Hematopoietic multipotent progenitor cell (in vitro differentiated cells): Measurements from ENCODE around the gene ZNF281. TPM values are rescaled to one million over a fixed set of nuclear protein-coding genes. Genes with fewer than 3 reads are reported as not detected.
A peak's percentile ranks its signal among the peaks of the same experiment; 100 is the strongest.

Source experiments
- DNase-seq, 3 donors: peaks; one replicate each; pipeline ENCODE4 v3.0.0-alpha.2; 2011 to 2015; ENCODE audit warnings: low read depth in 2 of 3, low spot score in 2 of 3
- total RNA-seq: library from RNA; depleted of rRNA; stranded (reverse); fragments of >200 nt; gene quantifications from one replicate; pipeline ENCODE4 v1.2.3, GENCODE V29; 2012

Gene ZNF281
- total RNA-seq, 1 donor: 17.5 TPM

DNA sequence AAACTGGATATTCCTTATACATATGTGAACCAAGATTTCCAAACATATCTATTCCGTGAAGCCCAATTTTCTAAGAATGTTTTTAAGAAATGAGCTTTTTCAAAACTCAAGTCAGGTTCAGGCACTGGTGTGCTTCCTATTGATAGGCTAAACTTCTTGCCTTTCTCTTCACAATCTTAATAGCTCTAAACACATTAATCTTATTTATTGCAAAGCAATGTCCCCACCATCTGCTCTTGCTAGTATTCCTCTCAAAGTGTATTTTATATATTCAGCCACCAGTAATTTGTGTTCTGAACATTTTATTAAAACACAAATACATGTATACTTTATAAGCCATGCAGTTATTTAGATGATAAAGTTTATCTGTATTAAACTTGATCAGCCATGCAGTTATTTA, 11.5 kb downstream of the ZNF281 start:
- no peak for DNase-seq

DNA sequence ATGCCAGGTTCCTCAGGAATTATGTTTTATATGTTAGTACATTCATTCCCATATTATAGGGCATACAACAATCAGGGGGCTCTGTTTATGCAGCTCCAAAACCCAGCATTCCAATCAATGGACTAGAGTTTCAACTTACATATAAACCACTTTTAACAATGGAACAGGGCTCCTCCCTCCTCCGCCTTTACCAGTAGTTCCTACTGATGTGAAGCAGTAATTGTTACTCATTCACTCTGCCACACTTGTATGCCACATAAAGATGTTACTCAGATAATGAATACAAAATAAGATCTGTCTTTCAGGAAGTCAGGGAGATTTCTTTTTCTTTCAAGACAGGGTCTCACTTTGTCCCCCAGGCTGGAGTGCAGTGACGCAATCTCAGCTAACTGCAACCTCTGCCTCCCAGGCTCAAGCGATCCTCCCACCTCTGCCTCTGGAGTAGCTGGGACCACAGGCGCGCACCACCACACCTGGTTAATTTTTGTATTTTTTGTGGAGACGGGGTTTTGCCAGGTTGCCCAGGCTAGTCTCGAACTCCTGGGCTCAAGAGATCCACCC, 17.1 kb downstream of the ZNF281 start:
- no peak for DNase-seq

DNA sequence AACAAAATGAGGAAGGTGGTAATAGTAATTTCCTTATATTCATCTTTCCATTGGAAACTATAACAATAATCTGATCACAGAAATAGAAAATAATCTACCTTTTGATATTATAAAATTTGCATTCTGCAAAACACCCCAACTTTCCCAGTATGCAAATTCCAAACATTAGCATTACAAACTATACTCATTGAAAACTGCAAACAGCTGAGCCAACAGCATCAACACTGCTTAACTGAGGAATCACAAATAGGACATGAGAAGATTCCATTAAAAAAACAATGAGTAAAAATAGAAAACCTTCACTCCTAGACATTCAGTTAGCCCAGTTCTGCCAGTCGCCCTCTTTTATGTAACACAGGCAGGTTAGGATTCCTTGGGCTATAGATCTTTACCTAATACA, 18.1 kb downstream of the ZNF281 start:
- DNase-seq: no peak

GRCh38 chr1:200388791-200389190, 21.0 kb downstream of the ZNF281 start:
- no peak for DNase-seq

- no peak for DNase-seq
These were observed 23.4 kb downstream of the ZNF281 start for GRCh38 chr1:200386416-200386815.

DNA sequence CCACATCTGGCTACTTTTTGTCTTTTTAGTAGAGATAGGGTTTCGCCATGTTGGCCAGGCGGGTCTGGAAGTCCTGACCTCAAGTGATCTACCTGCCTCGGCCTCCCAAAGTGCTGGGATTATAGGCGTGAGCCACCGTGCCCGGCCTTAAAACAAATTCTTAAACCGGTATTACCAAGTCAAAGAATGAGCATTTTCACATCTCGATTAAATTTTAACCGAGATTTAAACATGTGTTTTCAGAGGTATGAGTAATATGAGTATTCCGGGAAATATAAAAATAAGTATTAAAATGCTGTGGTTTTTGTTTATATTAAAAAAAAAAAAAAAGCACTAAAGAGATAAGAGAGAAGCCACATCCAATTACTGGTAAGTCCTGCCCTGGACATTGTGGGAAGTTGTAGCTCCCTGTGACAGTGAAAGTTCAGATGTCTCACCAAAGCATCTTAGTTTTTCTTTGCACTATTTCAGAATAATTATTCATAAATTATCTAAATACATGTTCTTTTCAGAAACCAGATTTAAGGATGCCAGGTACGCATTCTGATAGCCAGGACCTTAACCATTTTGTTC, 24.9 kb downstream of the ZNF281 start:
- DNase-seq: no peak

DNA sequence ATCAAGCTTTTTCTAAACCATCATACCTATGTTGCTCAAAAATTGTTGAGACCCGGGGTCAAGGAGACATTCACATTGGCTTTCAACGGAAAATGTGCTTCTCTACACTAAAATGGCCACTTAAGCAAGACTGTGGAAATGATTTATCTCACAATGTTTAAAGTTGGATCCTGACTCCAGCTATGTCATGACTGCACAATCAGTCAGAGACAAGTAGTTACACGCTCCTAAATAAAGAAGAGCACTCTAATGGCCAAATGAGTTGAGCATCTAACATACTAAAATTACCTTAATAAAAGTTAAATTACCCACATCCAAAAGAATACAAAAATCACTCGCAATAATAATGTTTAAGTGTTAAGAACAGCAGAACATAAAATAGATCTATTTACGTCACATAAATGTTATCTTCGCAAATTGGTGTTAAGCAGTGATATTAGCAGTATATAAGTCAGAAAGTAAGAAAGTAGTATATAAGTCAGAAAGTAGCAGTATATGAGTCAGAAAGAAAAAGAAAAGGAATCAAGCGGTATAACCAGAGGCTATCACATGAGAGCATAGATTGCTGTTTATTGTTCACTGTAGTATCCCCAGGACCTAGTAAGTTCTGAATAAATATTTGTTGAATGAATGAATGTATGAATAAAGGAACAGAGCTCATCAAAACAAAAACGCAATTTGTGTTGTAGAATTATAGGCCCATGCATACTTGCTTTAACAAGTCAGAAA, 28.4 kb downstream of the ZNF281 start:
- DNase-seq: no peak

- DNase-seq: no peak
These were observed 29.2 kb downstream of the ZNF281 start for GRCh38 chr1:200380589-200381021.

DNA sequence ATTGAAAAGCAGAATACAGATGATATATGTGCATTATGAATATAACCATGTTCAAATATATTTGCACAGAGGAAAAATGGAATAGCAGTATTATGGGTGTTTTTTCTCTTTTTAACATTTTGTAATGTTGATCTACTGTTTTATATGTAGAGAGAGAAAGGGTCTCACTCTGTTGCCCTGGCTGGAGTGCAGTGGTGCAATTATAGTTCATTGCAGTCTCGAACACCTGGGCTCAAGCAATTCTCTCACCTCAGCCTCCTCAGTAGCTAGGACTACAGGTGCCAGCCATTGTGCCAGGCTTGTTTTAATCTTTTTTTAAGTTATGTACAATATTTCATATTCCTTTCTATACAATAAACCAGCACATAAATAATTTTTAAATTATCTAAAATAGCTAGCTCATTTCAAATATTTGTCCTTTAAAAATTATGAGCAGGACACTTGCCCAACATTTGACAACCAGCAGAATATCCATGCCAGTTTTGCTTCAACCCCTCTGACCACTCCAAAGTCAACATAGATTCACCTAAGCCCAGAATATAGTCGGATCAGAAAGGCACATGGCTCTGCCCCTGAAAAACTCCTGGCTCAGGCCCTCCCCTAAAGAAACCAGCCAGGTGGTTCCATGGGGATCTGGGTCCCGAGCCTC, 29.8 kb downstream of the ZNF281 start:
- no peak for DNase-seq

DNA sequence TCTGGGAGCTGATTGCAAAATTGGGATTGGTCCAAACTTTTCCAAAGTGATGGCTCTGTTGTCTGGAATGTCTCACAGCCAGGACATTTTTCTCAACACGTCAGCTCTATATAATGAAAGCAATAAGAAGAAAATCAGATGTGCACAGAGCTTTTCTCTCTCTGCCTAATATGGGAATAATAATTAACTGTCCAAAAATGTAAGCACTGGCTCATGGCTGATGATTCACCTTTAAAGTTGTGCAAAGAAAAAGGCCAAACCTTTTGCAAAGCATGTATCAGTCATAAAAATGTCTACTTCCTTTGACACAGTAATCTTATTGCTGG, 30.4 kb downstream of the ZNF281 start:
- DNase-seq: no peak

DNA sequence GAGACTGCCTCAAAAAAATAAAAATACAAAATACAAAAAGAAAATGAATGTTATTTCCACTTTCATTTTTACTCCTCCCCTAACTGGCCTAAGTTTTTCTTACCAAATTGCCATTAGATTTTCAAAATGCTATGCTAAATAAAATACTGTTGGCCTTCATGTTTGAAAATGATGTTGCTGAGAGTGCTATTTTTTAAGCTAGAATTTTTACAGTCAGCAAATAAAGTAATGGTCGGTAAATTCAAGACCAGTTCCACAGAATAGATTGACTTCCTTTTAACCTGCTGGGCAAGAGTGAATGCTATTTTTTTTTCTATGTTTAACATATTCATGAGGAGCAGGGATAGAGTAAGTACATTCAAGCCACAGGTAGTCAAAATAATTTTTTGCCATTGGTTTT, 31.7 kb downstream of the ZNF281 start:
- DNase-seq: no peak

- DNase-seq: no peak
These were observed 33.3 kb downstream of the ZNF281 start for GRCh38 chr1:200376528-200376927.

DNA sequence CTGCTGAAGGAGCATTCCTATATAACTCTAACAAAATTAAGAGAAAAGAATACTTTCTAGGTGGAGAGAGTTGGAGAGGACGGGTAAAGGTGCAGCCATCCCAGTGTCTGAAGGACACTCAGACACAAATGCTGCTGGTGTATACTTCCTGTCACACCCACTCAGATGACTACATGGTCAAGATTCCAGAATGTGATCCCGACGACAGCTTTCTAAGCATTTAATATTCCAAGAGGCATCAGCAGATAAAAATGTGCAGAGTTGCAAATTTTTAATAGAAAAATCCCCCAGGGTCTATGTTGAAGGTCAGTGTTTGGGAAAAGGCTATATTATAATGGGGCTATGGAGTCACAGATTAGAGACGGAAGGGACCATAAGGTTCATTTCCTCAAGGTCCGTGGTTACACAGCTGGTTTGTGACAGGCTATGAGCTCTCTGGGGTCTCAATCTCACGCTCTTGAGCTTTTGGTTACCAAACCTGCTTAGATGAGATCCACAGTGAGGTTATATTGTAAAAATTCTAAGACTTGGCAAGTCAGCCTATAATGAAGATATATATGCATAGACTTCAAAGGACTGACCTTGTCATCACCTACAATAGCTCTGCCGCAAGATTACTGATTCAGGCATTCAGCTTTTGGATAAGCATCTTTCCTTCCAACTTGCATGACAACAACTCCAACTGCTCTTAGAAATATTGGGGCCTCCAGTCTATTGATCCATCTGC, 35.1 kb downstream of the ZNF281 start:
- no peak for DNase-seq

DNA sequence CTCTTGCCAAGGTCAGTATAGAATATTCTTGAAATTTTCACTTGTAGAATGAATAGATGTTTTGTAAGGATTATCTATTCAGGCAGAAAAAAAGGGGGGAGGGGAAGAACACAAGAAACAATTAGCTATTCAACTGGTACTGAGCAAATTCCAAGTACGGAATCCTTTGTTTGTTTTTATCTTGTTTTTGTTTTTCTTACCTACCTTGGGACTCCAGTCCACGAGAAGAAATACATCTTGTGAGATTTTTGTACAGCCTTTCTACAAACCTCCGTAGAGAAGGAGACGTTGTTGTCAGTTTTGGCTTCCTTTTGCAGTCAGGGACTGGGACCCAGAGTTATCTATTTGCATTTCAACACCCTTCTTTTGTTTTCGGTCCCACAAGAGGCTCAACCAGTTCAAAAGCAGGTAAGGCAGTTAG, 36.0 kb downstream of the ZNF281 start:
- DNase-seq: no peak

DNA sequence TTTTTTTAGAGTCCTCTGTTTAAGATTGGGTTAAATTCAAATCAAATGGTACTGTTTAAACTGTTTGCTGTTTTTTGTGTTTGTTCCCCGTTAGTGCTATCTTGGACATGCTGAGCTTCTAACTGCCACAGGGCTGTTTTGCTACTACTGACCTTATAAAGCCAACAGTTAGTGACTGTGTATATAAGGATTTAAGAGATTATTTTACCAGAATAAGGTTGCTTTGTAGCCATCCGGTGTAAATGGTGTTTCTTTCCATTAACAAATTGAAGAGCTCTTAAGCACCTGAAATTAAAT, 37.0 kb downstream of the ZNF281 start:
- DNase-seq: no peak

DNA sequence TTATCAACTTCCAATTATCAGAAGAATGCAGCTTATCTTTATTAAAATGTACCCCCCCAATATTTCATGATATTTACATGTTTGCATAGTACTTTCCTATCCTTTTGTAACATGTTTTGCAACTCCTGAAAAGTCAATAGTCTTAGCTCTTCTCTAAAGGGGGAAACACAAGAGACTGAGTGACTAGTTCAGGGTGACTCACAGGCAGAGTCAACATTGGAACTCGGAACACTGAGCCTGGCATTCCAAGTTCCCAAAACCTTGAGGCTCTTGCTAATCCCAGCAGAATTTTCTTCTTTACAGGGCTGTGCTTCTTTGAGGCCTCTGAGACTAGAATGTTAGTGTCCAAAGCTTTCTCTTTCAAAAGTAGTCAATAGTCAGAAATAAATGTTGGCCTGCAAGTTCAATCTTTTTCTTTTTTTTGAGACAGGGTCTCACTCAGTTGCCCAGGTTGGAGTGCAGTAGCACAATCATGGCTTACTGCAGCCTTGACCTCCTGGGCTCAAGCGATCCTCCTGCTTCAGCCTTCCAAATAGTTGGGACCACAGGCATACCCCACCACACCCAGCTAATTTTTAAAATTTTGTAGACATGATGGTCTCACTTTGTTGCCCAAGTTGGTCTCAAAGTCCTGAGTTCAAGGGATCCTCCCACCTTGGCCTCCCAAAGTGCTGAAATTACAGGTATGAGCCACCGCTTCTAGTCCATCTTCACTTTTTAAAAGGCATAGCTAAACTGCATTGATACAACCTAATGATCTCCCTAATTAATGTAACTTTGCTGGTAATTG, 37.5 kb downstream of the ZNF281 start:
- DNase-seq: no peak

- DNase-seq: no peak
These were observed 40.1 kb downstream of the ZNF281 start for GRCh38 chr1:200369706-200370105.

DNA sequence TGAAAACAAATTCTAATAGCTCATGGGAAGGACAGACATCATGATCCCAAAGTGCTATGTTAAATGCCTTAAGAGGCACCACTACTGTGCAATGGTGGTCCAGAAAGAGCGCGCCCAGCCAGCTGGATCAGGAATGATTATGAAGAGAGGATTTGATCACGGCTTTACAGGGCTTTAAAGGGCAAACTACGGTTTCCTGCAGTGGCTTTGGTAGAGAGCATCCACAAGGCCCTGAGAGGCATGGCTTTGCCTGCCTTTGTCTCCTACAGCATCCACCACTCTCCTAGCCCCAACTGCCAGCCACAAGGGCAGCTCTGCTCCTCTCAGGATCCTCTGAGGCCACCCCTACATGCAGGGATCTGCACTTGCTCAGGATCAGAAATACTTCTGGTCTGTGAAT, 40.7 kb downstream of the ZNF281 start:
- no peak for DNase-seq

DNA sequence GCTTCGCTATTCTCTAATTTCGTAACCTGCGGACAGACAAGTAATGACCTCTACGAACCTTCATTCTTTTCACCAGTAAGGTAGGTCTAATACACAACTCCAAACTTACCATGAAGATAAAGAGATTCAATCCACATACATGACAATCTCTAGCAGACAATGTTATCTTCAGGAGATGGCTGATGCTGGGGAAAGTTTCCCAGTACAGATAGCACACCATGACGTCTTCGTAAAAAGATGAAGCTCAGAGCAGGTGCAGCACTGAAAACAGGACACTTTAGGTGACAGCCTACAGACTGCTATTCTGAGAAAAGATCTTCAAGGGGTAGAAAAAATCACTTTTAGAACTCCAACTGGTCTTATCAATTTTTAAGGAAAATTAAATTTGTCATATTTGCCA, 41.3 kb downstream of the ZNF281 start:
- no peak for DNase-seq

DNA sequence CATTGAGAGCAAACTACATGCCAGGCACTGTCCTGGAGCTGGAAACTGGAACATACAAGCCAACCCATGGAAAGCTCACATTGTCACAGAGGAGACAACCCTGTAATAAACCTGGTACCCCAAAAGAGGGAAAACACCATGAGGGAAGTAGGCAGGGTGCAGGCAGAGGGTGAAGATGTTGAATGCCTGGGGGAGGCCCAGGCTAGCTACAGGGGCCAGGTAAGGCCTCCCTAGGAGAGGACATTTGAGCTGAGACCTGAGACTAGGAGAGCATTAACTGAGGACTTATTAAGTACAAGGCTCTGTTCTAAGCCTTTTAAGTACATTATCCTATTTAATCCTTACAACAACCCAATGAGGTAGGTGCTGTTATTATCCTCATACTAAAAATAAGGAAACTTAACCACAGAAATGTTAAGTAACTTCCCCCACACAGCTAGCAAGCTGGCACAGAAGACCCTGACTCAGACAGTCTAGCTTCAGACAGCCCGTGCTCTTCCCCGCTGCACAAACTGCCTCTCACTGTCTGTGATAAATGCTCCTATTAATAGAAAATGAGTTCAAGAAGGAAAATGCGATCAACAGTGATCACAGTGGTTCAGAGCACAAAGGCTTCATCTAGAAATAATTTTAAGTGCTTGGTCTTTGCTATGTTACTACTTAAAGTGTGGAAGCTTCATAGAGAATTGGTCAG, 41.8 kb downstream of the ZNF281 start:
- DNase-seq: peak in 2 of 3 donors; percentile 23 to 45
